Heart right ventricle (tissue), 16 donors: Measurements from ENCODE around the gene UGP2. TPM values are rescaled to one million over a fixed set of nuclear protein-coding genes. Genes with fewer than 3 reads are reported as not detected.
A peak's percentile ranks its signal among the peaks of the same experiment; 100 is the strongest.
"Not testable (repeated sequence)": the region's sequence is repeated elsewhere in the genome, so short reads cannot be mapped to it uniquely, and the experiment has no call there.

Experiments used
- ATAC-seq, 8 donors: fragments of 200-7000 bp; cut with Tn5 transposase; one replicate each; pipeline ENCODE4 v1.9.1; 2020; ENCODE audit warnings: mild to moderate bottlenecking in 8 of 8, moderate library complexity in 8 of 8, moderate number of reproducible peaks in 1 of 8
- DNase-seq, 2 donors: peaks; one replicate each; pipeline ENCODE4 v3.0.0-alpha.2; 2020
- H3K27ac ChIP-seq, 10 donors: fragments of 200-600 bp; sonication (generic) in 2 of 10; one replicate each; pipeline versions ENCODE4 v1.5.0 to v1.8.0; 2020 to 2022; ENCODE audit warnings: mild to moderate bottlenecking in 3 of 10
- H3K27me3 ChIP-seq, 7 donors: fragments of 200-600 bp; one replicate each; pipeline ENCODE4 v1.8.0; 2021 to 2022; ENCODE audit warnings: mild to moderate bottlenecking in 2 of 7
- H3K36me3 ChIP-seq, 9 donors: fragments of 200-600 bp; sonication (generic) in 1 of 9; one replicate each; pipeline versions ENCODE4 v1.5.0 to v1.8.0; 2020 to 2022; ENCODE audit warnings: mild to moderate bottlenecking in 2 of 9
- H3K4me1 ChIP-seq, 9 donors: fragments of 200-600 bp; sonication (generic) in 1 of 9; one replicate each; pipeline versions ENCODE4 v1.5.0 to v1.8.0; 2020 to 2022; ENCODE audit warnings: mild to moderate bottlenecking in 4 of 9
- H3K4me3 ChIP-seq, 10 donors: fragments of 200-600 bp; sonication (generic) in 2 of 10; one replicate each; pipeline versions ENCODE4 v1.5.0 to v1.8.0; 2020 to 2022; ENCODE audit warnings: mild to moderate bottlenecking in 7 of 10, moderate library complexity in 2 of 10
- H3K9me3 ChIP-seq, 11 donors: fragments of 200-600 bp in 10 of 11; sonication (generic) in 2 of 11; one replicate each; pipeline versions ENCODE4 v1.5.0 to v1.8.0; 2013 to 2022; ENCODE audit warnings: mild to moderate bottlenecking in 2 of 11, control low read depth in 1 of 11, moderate library complexity in 1 of 11
- WGBS, 2 donors: extraction: QIAGEN DNeasy Blood & Tissue Kit; methylation state at CpG; one replicate each; pipeline ENCODE4 v1.1.7; 2013; ENCODE audit warnings: inconsistent platforms in 1 of 2; 5-methylcytosine and 5-hydroxymethylcytosine counted together
- intact Hi-C, 10 donors: fragments of 100-400 bp; cut with DNase I; formaldehyde crosslinking; loops; one replicate each; pipeline versions ENCODE4 v1.11.1 to v1.14.2; 2022
- polyA plus RNA-seq, 2 donors: library from polyadenylated mRNA; stranded (reverse); fragments of 200-250 nt; gene quantifications; one replicate each; pipeline ENCODE4 v1.2.3, GENCODE V29; 2013
- total RNA-seq, 10 donors: library from RNA; stranded (reverse); fragmentation: NEBNext Ultra II Directional in 3 of 10; extraction: Animal tissue kit (Norgen Biotek cat#: 25700) in 3 of 10; gene quantifications; one replicate each; pipeline versions ENCODE4 v1.2.1 to v1.2.4, GENCODE V29; 2021 to 2023
- TF ChIP-seq, protein P1 (sequence below), 9 donors: fragments of 200-600 bp; sonication (generic) in 2 of 9; IDR thresholded peaks; one replicate each; pipeline versions ENCODE4 v1.5.0 to v1.8.0; 2021 to 2022; ENCODE audit warnings: antibody characterized with exemption in 9 of 9, mild to moderate bottlenecking in 5 of 9, moderate library complexity in 1 of 9
- donor health status: Arrhythmogenic right ventricular cardiomyopathy.
- donor health status: ischemic (EF 13 %, LVEDD 7.1; RV severe dilation, severe dysfunction).
- donor health status: healthy with polysubstance abuse.
- donor health status: DM: no; HTN: yes; CAD: no.
- donor health status: DM: no; HTN: no; CAD: no.
- donor health status: ischemic (EF 25% LVEDD 6.9; RV normal size, moderate dysfunction).
- donor health status: ischemic (EF 25% LVEDD 5.7; RV mildly dilated, moderate dysfunction).
- donor health status: healthy.
- donor health status: DM: yes; HTN: yes; CAD: no.
- donor health status: Ischemic cardiomyopathy.
- donor health status: ischemic (EF 35%, LVEDD 5.7; RV mildly dilated, moderate dysfunction).
- donor health status: nonischemic (EF 11% LVEDD 7.7; RV severe dilation, severe dysfunction).
- donor health status: DM: yes; HTN: yes; CAD: no.
- donor health status: PGD.
- donor health status: ischemic (EF 29% LVEDD 5.4; RV normal size, mild dysfunction).
- donor health status: nonischemic (EF 23%, LVEDD 6.1; RV moderate dilation, normal function).

Gene UGP2
- total and polyA plus RNA-seq, 12 donors, result 139 to 632 (median 371) TPM

GRCh38 chr2:63843791-63844190 lies 2.1 kb downstream of the UGP2 start:
- intact Hi-C loops, result loop anchor here in 3 of 10 donors (5.0 to 10.0 kb wide), 3 partner anchors 146 to 259 kb away; partner anchors contain the start of genes MDH1 (in 1 of the 3) and WDPCP (in 1 of the 3)
- Histone ChIP-seq H3K9me3 (no peaks in the 10 kb centered on the region), H3K4me3 (peak overlapping the region in 8 of 10 donors; percentile 75 to 97 (median 88)), H3K27me3 (no peaks in the 10 kb centered on the region), H3K4me1 (peaks cover 4 to 67% (median 42%) of the 10 kb centered on the region in 9 donors), H3K36me3 (no peaks in the 10 kb centered on the region), H3K27ac (peak overlapping the region in 6 of 10 donors; percentile 96 to 100 (median 99))
- WGBS, 2 donors, result 60 to 68% methylated on average over 2 of the region's 2 CpGs
- DNase-seq, result no peak
- TF ChIP-seq, protein P1, sequence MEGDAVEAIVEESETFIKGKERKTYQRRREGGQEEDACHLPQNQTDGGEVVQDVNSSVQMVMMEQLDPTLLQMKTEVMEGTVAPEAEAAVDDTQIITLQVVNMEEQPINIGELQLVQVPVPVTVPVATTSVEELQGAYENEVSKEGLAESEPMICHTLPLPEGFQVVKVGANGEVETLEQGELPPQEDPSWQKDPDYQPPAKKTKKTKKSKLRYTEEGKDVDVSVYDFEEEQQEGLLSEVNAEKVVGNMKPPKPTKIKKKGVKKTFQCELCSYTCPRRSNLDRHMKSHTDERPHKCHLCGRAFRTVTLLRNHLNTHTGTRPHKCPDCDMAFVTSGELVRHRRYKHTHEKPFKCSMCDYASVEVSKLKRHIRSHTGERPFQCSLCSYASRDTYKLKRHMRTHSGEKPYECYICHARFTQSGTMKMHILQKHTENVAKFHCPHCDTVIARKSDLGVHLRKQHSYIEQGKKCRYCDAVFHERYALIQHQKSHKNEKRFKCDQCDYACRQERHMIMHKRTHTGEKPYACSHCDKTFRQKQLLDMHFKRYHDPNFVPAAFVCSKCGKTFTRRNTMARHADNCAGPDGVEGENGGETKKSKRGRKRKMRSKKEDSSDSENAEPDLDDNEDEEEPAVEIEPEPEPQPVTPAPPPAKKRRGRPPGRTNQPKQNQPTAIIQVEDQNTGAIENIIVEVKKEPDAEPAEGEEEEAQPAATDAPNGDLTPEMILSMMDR (IDR thresholded peaks at IDR 0.05), result no peak
- no peak for ATAC-seq

DNA sequence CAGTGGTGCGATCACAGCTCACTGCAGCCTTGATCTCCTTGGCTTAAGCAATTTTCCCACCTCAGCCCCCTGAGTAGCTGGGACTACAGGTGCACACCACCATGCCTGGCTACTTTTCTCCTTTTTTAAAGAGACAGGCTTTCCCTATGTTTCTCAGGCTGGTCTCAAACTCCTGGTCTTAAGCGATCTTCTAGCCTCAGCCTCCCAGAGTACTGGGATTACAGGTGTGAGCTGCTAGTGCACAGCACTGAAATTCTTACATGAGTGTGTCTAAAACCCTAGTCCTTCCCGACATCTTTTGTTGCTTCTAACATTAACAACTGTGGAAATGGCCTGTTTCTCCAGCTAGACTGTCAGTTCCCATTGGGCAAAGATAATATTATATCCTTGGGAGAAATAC lies 2.9 kb downstream of the UGP2 start:
- intact Hi-C loops, result loop anchor here in 3 of 10 donors (5.0 to 10.0 kb wide), 3 partner anchors 147 to 260 kb away; partner anchors contain the start of genes MDH1 (in 1 of the 3) and WDPCP (in 1 of the 3)
- peak overlapping the region in 9 of 10 donors; percentile 4 to 100 (median 96) for H3K27ac ChIP-seq
- TF ChIP-seq, protein P1 (IDR thresholded peaks at IDR 0.05), result no peak
- H3K4me1 ChIP-seq, result peaks cover 4 to 73% (median 50%) of the 10 kb centered on the region in 9 donors
- no peaks in the 10 kb centered on the region for H3K9me3 ChIP-seq
- H3K27me3 ChIP-seq, result no peaks in the 10 kb centered on the region
- no peaks in the 10 kb centered on the region for H3K36me3 ChIP-seq
- 43 to 66% methylated on average over 3 of the region's 3 CpGs for WGBS, 2 donors
- peak overlapping the region in 7 of 10 donors; percentile 75 to 97 (median 88) for H3K4me3 ChIP-seq
- ATAC-seq (no peak), DNase-seq (no peak)

DNA sequence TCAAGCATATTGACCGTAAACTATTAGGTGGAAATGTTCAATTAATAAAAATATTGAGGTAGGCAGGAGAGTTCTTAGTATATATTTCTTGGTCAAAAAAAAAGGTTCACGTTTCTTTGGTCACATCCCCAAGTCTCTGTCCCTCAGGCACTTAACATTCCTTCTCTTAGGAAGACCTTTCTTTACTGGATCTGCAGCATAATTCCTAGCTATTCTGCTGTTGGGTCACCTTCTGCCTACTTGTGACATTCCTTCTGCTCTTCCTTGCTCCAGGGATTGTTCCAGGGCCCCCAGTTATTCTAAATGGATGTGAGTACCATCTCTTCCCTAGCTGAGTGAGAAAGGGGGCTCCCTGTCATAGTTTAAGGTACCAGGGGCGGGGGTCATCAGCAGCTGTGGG lies 4.2 kb downstream of the UGP2 start:
- Histone ChIP-seq H3K9me3 (no peaks in the 10 kb centered on the region), H3K4me3 (peak overlapping the region in 2 of 10 donors; percentile 1 to 75), H3K27me3 (no peaks in the 10 kb centered on the region), H3K36me3 (no peaks in the 10 kb centered on the region), H3K4me1 (peaks cover 4 to 79% (median 63%) of the 10 kb centered on the region in 9 donors), H3K27ac (peak overlapping the region in 8 of 10 donors; percentile 23 to 99 (median 68))
- DNase-seq (no peak), ATAC-seq (no peak)
- TF ChIP-seq, protein P1 (IDR thresholded peaks at IDR 0.05), result no peak
- intact Hi-C loops, result loop anchor here in 1 of 10 donors (10.0 kb wide), 1 partner anchor 261 kb away; the partner anchor contains the start of genes MDH1 and WDPCP
- 71 to 83% methylated on average over 3 of the region's 3 CpGs for WGBS, 2 donors

GRCh38 chr2:63846487-63846886 lies 4.8 kb downstream of the UGP2 start:
- peak overlapping the region in 1 of 10 donors; percentile 1 for H3K4me3 ChIP-seq
- peaks cover 4 to 85% (median 67%) of the 10 kb centered on the region in 9 donors for H3K4me1 ChIP-seq
- no peaks in the 10 kb centered on the region for H3K36me3 ChIP-seq
- H3K27me3 ChIP-seq, result no peaks in the 10 kb centered on the region
- ATAC-seq (peak in 1 of 8 donors; percentile 18), DNase-seq (peak in 1 of 2 donors; percentile 50)
- no peaks in the 10 kb centered on the region for H3K9me3 ChIP-seq
- 5 to 20% methylated on average over 1 of the region's 1 CpG for WGBS, 2 donors
- intact Hi-C loops, result loop anchor here in 1 of 10 donors (10.0 kb wide), 1 partner anchor 262 kb away; the partner anchor contains the start of genes MDH1 and WDPCP
- peak overlapping the region in 8 of 10 donors; percentile 18 to 99 (median 68) for H3K27ac ChIP-seq
- TF ChIP-seq, protein P1 (IDR thresholded peaks at IDR 0.05), result no peak

GRCh38 chr2:63847571-63847970 lies 5.9 kb downstream of the UGP2 start:
- not testable (repeated sequence) for H3K9me3 ChIP-seq, H3K27me3 ChIP-seq, ATAC-seq, H3K36me3 ChIP-seq, H3K4me3 ChIP-seq, DNase-seq
- intact Hi-C loops, result loop anchor here in 1 of 10 donors (10.0 kb wide), 1 partner anchor 263 kb away; the partner anchor contains the start of genes MDH1 and WDPCP
- H3K4me1 ChIP-seq, result peaks cover 4 to 93% (median 75%) of the 10 kb centered on the region in 9 donors
- H3K27ac ChIP-seq, result peak overlapping the region in 3 of 10 donors; percentile 52 to 96 (median 65)
- WGBS, 2 donors, result 88 to 95% methylated on average over 3 to 4 of the region's 4 CpGs
